K562 (cell line): ENCODE results near the gene MANBA. TPM values are rescaled to one million over a fixed set of nuclear protein-coding genes. Genes with fewer than 3 reads are reported as not detected.

Experiments used
- DEAF1 ChIP-seq: fragments of 450-650 bp; formaldehyde crosslinking; IDR thresholded peaks from 2 replicates; pipeline ENCODE4 v1.4.0; 2020; ENCODE audit warnings: mild to moderate bottlenecking, moderate library complexity
- GATAD2B ChIP-seq: fragments of 450-650 bp; IDR thresholded peaks from 2 replicates; pipeline ENCODE4 v1.6.1; 2017; ENCODE audit warnings: mild to moderate bottlenecking, borderline replicate concordance
- GTF2B ChIP-seq: IDR thresholded peaks from 2 replicates; pipeline ENCODE4 v1.6.1; 2011; ENCODE audit not compliant: insufficient read length; ENCODE audit errors: extremely low read depth
- JUNB ChIP-seq: fragments of 450-650 bp; formaldehyde crosslinking; conservative IDR thresholded peaks from 2 replicates; pipeline ENCODE4 v1.4.0; 2020; ENCODE audit warnings: mild to moderate bottlenecking
- NCOA1 ChIP-seq: fragments of 450-650 bp; IDR thresholded peaks from 2 replicates; pipeline ENCODE4 v1.6.1; 2016; ENCODE audit warnings: low read depth
- PHF21A ChIP-seq: fragments of 450-650 bp; IDR thresholded peaks from 2 replicates; pipeline ENCODE4 v1.6.1; 2017; ENCODE audit warnings: low read depth, borderline replicate concordance
- POLR2A ChIP-seq: fragments of 450-650 bp; conservative IDR thresholded peaks from 2 replicates; pipeline ENCODE4 v1.6.1; 2016
- THRAP3 ChIP-seq: fragments of 450-650 bp; IDR thresholded peaks from 2 replicates; pipeline ENCODE4 v1.6.1; 2016; ENCODE audit warnings: mild to moderate bottlenecking, inconsistent platforms, borderline replicate concordance
- ZC3H4 ChIP-seq: sonication (generic); formaldehyde crosslinking; IDR thresholded peaks from 2 replicates; pipeline ENCODE4 v1.9.0; 2021; ENCODE audit warnings: missing genetic modification reagents, borderline replicate concordance
- ZFP91 ChIP-seq: sonication (generic); formaldehyde crosslinking; IDR thresholded peaks from 2 replicates; pipeline ENCODE4 v1.8.0; 2022; ENCODE audit warnings: mild to moderate bottlenecking, missing genetic modification reagents
- ZNF384 ChIP-seq: IDR thresholded peaks from 2 replicates; pipeline ENCODE4 v1.6.1; 2012; ENCODE audit warnings: low read depth, low read length, improper control_type of control experiment
- polyA plus RNA-seq, 8 experiments: library from polyadenylated mRNA; depleted of rRNA in 4 of 8; stranded (reverse) in 5 of 8; unstranded in 3 of 8; fragments of >200 nt; fragmentation: Nextera tagmentation in 2 of 8; fragmentation: Illumina TruSeq in 1 of 8; extraction: Ambion mirVana in 2 of 8; extraction: Trizol in 1 of 8; gene quantifications; 2 replicates each; pipeline versions ENCODE4 v1.2.1 to v1.2.3, GENCODE V29; 2011 to 2014; ENCODE audit warnings: inconsistent platforms in 1 of 8, missing spikeins in 1 of 8
- total RNA-seq, 7 experiments: library from RNA; depleted of rRNA in 6 of 7; stranded (reverse); fragments of >200 nt in 6 of 7; fragmentation: Illumina TruSeq in 2 of 7; extraction: Trizol in 2 of 7; gene quantifications; 2 replicates each; pipeline versions ENCODE4 v1.2.1 to v1.2.3, GENCODE V29; 2011 to 2021; ENCODE audit warnings: low replicate concordance in 1 of 7

The MANBA gene
- total and polyA plus RNA-seq, 9 of the 15 experiments (the other 6 are each of a cell fraction or from before 2014, with no cell fraction given), result 1.8 to 12.9 (median 7.7) TPM

DNA sequence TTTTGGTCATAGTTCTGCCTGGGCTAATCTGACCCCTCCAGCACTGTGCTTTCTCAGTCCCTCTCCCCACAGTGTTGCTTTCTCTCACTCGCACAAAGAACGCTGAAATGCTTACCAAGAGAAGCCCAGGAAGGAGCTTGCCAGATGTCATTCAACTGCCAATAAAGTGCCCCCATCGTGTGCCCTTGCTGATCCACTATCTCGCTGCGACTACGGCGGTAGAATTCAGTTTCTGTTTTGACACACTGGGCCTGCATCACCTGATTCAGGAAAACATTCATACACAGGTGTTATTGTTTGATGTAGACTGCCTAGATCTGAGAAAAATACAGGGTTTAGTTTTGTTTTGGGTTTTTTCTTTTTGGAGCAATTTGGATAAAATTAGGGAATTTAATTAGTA is 121.2 kb downstream of the MANBA start (continued):
- TF ChIP-seq THRAP3 (no peak), ZNF384 (no peak), GATAD2B (no peak), PHF21A (no peak), GTF2B (no peak), DEAF1 (CRISPR knock-in tag) (no peak), ZC3H4 (CRISPR knock-in tag) (no peak), JUNB (CRISPR knock-in tag) (no peak), NCOA1 (no peak), ZFP91 (CRISPR knock-in tag) (no peak), POLR2A (no peak)
